ENCODE results near the gene SYS1.

- no peak for TF ChIP-seq TOX (CRISPR knock-in tag; IDR thresholded peaks at IDR 0.05; ENCODE audit: borderline replicate concordance)
- no peak for TF ChIP-seq CSDC2 (CRISPR knock-in tag; IDR thresholded peaks at IDR 0.05)
- no peak for TF ChIP-seq RARB (CRISPR knock-in tag; IDR thresholded peaks at IDR 0.05)
- TF ChIP-seq BACH2 (CRISPR knock-in tag; IDR thresholded peaks at IDR 0.05; ENCODE audit: borderline replicate concordance) = no peak
- no peak for TF ChIP-seq PATZ1 (CRISPR knock-in tag; IDR thresholded peaks at IDR 0.05; ENCODE audit: borderline replicate concordance)
- TF ChIP-seq ESRRG (CRISPR knock-in tag; IDR thresholded peaks at IDR 0.05) = no peak
- no peak for TF ChIP-seq TSHZ2 (CRISPR knock-in tag; IDR thresholded peaks at IDR 0.05)
- TF ChIP-seq ZNF8 (CRISPR knock-in tag; IDR thresholded peaks at IDR 0.05) = no peak
- no peak for TF ChIP-seq PPARA (CRISPR knock-in tag; IDR thresholded peaks at IDR 0.05; ENCODE audit: borderline replicate concordance)
- no peak for TF ChIP-seq TCF4 (CRISPR knock-in tag; IDR thresholded peaks at IDR 0.05; ENCODE audit: borderline replicate concordance)
- TF ChIP-seq CREB5 (CRISPR knock-in tag; IDR thresholded peaks at IDR 0.05; ENCODE audit: low read depth) = no peak
Measured at GRCh38 chr20:45370571-45371160, 7.7 kb downstream of the SYS1 start.

Measured in SK-N-SH treated with all-trans-retinoic acid at 6 μM for 48 hours (cell line).